Hindlimb muscle (tissue), 1 donor: ENCODE results near the gene BTBD9. TPM values are rescaled to one million over a fixed set of nuclear protein-coding genes. Genes with fewer than 3 reads are reported as not detected.

Source experiments
- DNase-seq: peaks from one replicate; pipeline ENCODE4 v3.0.0-alpha.2; 2013
- polyA plus RNA-seq: library from polyadenylated mRNA; unstranded; fragments of 120-200 nt; gene quantifications from one replicate; pipeline ENCODE4 v1.2.1, GENCODE V29; 2013; ENCODE audit not compliant: insufficient read length

BTBD9 gene
- polyA plus RNA-seq: 8.1 TPM

GRCh38 chr6:38639498-38640215 is at the start of gene BTBD9:
Gene BTBD9, minus strand, starts transcription at chr6:38639929.
- peak; percentile 94 for DNase-seq

GRCh38 chr6:38688579-38689087 is 48.9 kb upstream of the BTBD9 start:
- no peak for DNase-seq

- DNase-seq: no peak
Observed at GRCh38 chr6:38687549-38687948, 47.8 kb upstream of the BTBD9 start.

GRCh38 chr6:38687043-38687353 is 47.3 kb upstream of the BTBD9 start:
- no peak for DNase-seq

- DNase-seq: no peak
Observed at GRCh38 chr6:38686270-38687042, 46.7 kb upstream of the BTBD9 start.

GRCh38 chr6:38684904-38685303 is 45.2 kb upstream of the BTBD9 start:
- no peak for DNase-seq

GRCh38 chr6:38684237-38684636 is 44.5 kb upstream of the BTBD9 start:
- peak; percentile 17 for DNase-seq

GRCh38 chr6:38681850-38682249 is 42.1 kb upstream of the BTBD9 start:
- no peak for DNase-seq

- no peak for DNase-seq
Observed at GRCh38 chr6:38679668-38680067, 39.9 kb upstream of the BTBD9 start.

GRCh38 chr6:38678178-38678760 is 38.5 kb upstream of the BTBD9 start:
- no peak for DNase-seq

GRCh38 chr6:38676974-38677544 is 37.3 kb upstream of the BTBD9 start:
- no peak for DNase-seq

- DNase-seq: no peak
Observed at GRCh38 chr6:38676236-38676973, 36.7 kb upstream of the BTBD9 start.

- DNase-seq: no peak
Observed at GRCh38 chr6:38673397-38674165, 33.9 kb upstream of the BTBD9 start.

GRCh38 chr6:38671885-38672467 is 32.2 kb upstream of the BTBD9 start:
- DNase-seq: peak; percentile 25

GRCh38 chr6:38658418-38659167 is 18.9 kb upstream of the BTBD9 start:
- DNase-seq: no peak

- no peak for DNase-seq
Observed at GRCh38 chr6:38656896-38657295, 17.2 kb upstream of the BTBD9 start.

GRCh38 chr6:38654263-38654662 is 14.5 kb upstream of the BTBD9 start:
- DNase-seq: no peak

GRCh38 chr6:38651121-38651784 is 11.5 kb upstream of the BTBD9 start:
- DNase-seq: no peak

GRCh38 chr6:38650207-38650752 is 10.6 kb upstream of the BTBD9 start:
- DNase-seq: no peak

- no peak for DNase-seq
Observed at GRCh38 chr6:38649744-38650143, 10.0 kb upstream of the BTBD9 start.
